Endothelial cell of umbilical vein (primary cell): ENCODE results near the gene FAM107A. TPM values are rescaled to one million over a fixed set of nuclear protein-coding genes. Genes with fewer than 3 reads are reported as not detected.

Source experiments
- BruUV-seq: library from RNA; stranded (reverse); fragments of 400-500 nt; replicated peaks from 2 replicates; lab custom pipeline; 2021; lab: Mats Ljungman, UMichigan
- CTCF ChIA-PET: fragments of 300-600, 350-600 bp; sonication (Branson Sonifier 250); formaldehyde crosslinking; loops from one replicate; lab custom pipeline; 2021; ENCODE audit warnings: antibody characterized with exemption, inconsistent platforms; lab: Charles Lee
- POLR2A ChIA-PET: fragments of 300-600, 350-600 bp; sonication (Branson Sonifier 250); formaldehyde crosslinking; loops from one replicate; lab custom pipeline; 2021; ENCODE audit warnings: antibody characterized with exemption, inconsistent platforms; lab: Charles Lee
- DNase-seq: peaks from one replicate; pipeline ENCODE4 v3.0.0-alpha.2; 2011; ENCODE audit warnings: low read depth, low spot score
- FAIRE-seq: peaks from 2 replicates; lab custom pipeline; 2011; peaks lifted over from hg19 to GRCh38; lab: Jason Lieb, UNC
- H2AFZ ChIP-seq: 2 replicates; pipeline ENCODE4 v1.6.0; 2012; ENCODE audit warnings: low read depth, low read length, control low read depth, inconsistent platforms
- H3K27ac ChIP-seq: 2 replicates; pipeline ENCODE4 v1.5.1; 2011; ENCODE audit warnings: low read depth, mild to moderate bottlenecking, control low read depth, low read length, moderate library complexity; ENCODE audit not compliant: insufficient read depth
- H3K27me3 ChIP-seq, 2 experiments: 2 replicates each; pipeline versions ENCODE4 v1.6.0 to v1.6.1; 2011; ENCODE audit warnings: low read length in 2 of 2, mixed read lengths in 1 of 2; ENCODE audit not compliant: control insufficient read depth in 2 of 2, insufficient read depth in 2 of 2
- H3K36me3 ChIP-seq, 2 experiments: 2 replicates in 1 of 2; 3 replicates in 1 of 2; pipeline ENCODE4 v1.5.1; 2011; ENCODE audit warnings: low read length in 2 of 2, mild to moderate bottlenecking in 1 of 2, moderate library complexity in 1 of 2; ENCODE audit not compliant: control insufficient read depth in 2 of 2, insufficient read depth in 2 of 2; ENCODE audit errors: extremely low read depth in 1 of 2
- H3K4me1 ChIP-seq: 3 replicates; pipeline ENCODE4 v1.5.1; 2011; ENCODE audit warnings: mild to moderate bottlenecking, low read length; ENCODE audit not compliant: control insufficient read depth, insufficient read depth; ENCODE audit errors: extremely low read depth
- H3K4me2 ChIP-seq: 2 replicates; pipeline ENCODE4 v1.6.1; 2011; ENCODE audit warnings: low read length, control low read depth, mixed read lengths; ENCODE audit not compliant: insufficient read depth
- H3K4me3 ChIP-seq, 3 experiments: fragments of 200-600 bp in 1 of 3; sonication (generic), shearing (Covaris generic) in 1 of 3; replicated peaks in 1 of 3; 2 replicates each; pipeline ENCODE4 v1.5.1; 2011 to 2016; ENCODE audit warnings: control low read depth in 3 of 3, low read length in 3 of 3, mild to moderate bottlenecking in 2 of 3, inconsistent platforms in 1 of 3, low read depth in 1 of 3, moderate library complexity in 1 of 3; ENCODE audit not compliant: insufficient read depth in 1 of 3
- H3K79me2 ChIP-seq: 2 replicates; pipeline ENCODE4 v1.6.0; 2012; ENCODE audit warnings: low read length, inconsistent platforms; ENCODE audit not compliant: control insufficient read depth, insufficient read depth
- H3K9ac ChIP-seq: replicated peaks from 2 replicates; pipeline ENCODE3; 2011; ENCODE audit warnings: low read length, control low read depth; ENCODE audit not compliant: insufficient read depth; ENCODE audit errors: extremely low read depth
- H3K9me1 ChIP-seq: replicated peaks from 3 replicates; pipeline ENCODE4 v1.6.0; 2011; ENCODE audit warnings: mild to moderate bottlenecking, low read length; ENCODE audit not compliant: control insufficient read depth, insufficient read depth; ENCODE audit errors: extremely low read depth
- H3K9me3 ChIP-seq: replicated peaks from 2 replicates; pipeline ENCODE4 v1.5.1; 2012; ENCODE audit warnings: low read length, inconsistent platforms; ENCODE audit not compliant: control insufficient read depth, insufficient read depth
- H4K20me1 ChIP-seq: replicated peaks from 2 replicates; pipeline ENCODE3; 2011; ENCODE audit warnings: mild to moderate bottlenecking, low read length; ENCODE audit not compliant: control insufficient read depth, insufficient read depth; ENCODE audit errors: extremely low read depth
- CTCF ChIP-seq, 2 donors: IDR thresholded peaks; 1 replicate in 1 of 2; 2 replicates in 1 of 2; pipeline ENCODE4 v1.5.1; 2011; ENCODE audit warnings: low read length in 2 of 2, mild to moderate bottlenecking in 2 of 2, moderate library complexity in 2 of 2, control low read depth in 1 of 2, inconsistent platforms in 1 of 2, low read depth in 1 of 2; ENCODE audit not compliant: insufficient read depth in 1 of 2; ENCODE audit errors: extremely low read depth in 1 of 2
- EZH2 ChIP-seq: IDR thresholded peaks from 2 replicates; pipeline ENCODE4 v1.6.1; 2012; ENCODE audit warnings: borderline replicate concordance, low read depth, mild to moderate bottlenecking, moderate library complexity, low read length, inconsistent platforms; ENCODE audit not compliant: severe bottlenecking
- FOS ChIP-seq: IDR thresholded peaks from 2 replicates; pipeline ENCODE4 v1.6.1; 2011; ENCODE audit warnings: mild to moderate bottlenecking, low read length, moderate library complexity, borderline replicate concordance; ENCODE audit not compliant: insufficient read depth
- GATA2 ChIP-seq: IDR thresholded peaks from 2 replicates; pipeline ENCODE4 v1.7.0; 2011; ENCODE audit warnings: low read depth, mild to moderate bottlenecking, moderate library complexity, mixed read lengths, low read length; ENCODE audit not compliant: insufficient read length, insufficient read depth
- JUN ChIP-seq: IDR thresholded peaks from 2 replicates; pipeline ENCODE4 v1.6.1; 2011; ENCODE audit warnings: borderline replicate concordance, low read depth; ENCODE audit not compliant: insufficient read length, insufficient read depth
- MAX ChIP-seq: IDR thresholded peaks from 2 replicates; pipeline ENCODE4 v1.6.1; 2011; ENCODE audit not compliant: insufficient read depth, insufficient read length
- MYC ChIP-seq: IDR thresholded peaks from one replicate; pipeline ENCODE4 v1.6.1; 2011; ENCODE audit warnings: mild to moderate bottlenecking, low read depth, low read length
- POLR2A ChIP-seq: IDR thresholded peaks from 2 replicates; pipeline ENCODE4 v1.6.1; 2012; ENCODE audit warnings: low read depth, mild to moderate bottlenecking, control low read depth, low read length
- POLR2AphosphoS5 ChIP-seq: IDR thresholded peaks from 2 replicates; pipeline ENCODE4 v1.6.1; 2012; ENCODE audit warnings: low read depth, mild to moderate bottlenecking, control low read depth, low read length, moderate library complexity; ENCODE audit not compliant: insufficient read depth
- dilution Hi-C: fragments of 300-500 bp; cut with MboI; formaldehyde crosslinking; loops from one replicate; pipeline ENCODE4 v1.15.0; 2019; ENCODE audit warnings: low sequenced_read_pairs; ENCODE audit not compliant: extremely low pct_ligation_motif_present
- intact Hi-C: fragments of 100-400 bp; cut with micrococcal nuclease; formaldehyde crosslinking; loops from one replicate; pipeline ENCODE4 v1.10.0; 2022
- polyA plus RNA-seq, 4 experiments: library from polyadenylated mRNA; depleted of rRNA in 3 of 4; stranded (reverse) in 3 of 4; unstranded in 1 of 4; fragments of >200 nt; gene quantifications; 2 replicates each; pipeline versions ENCODE4 v1.2.1 to v1.2.3, GENCODE V29; 2011 to 2012; ENCODE audit warnings: missing spikeins in 1 of 4
- total RNA-seq: library from RNA; stranded (reverse); gene quantifications from 2 replicates; pipeline ENCODE4 v1.2.3, GENCODE V29; 2021

FAM107A gene
- total and polyA plus RNA-seq, 2 donors (not counting 3 experiments of a cell fraction or from before 2014, with no cell fraction given), result 5.7 to 10.7 TPM

GRCh38 chr3:58570851-58571250 is 6.3 kb downstream of the FAM107A start:
- no peaks in the 10 kb centered on the region for H3K9me3 ChIP-seq
- FAIRE-seq, result no peak
- intact Hi-C loops, result no loop called here
- no peaks in the 10 kb centered on the region for H3K9me1 ChIP-seq
- H3K4me3 ChIP-seq, result no peak overlapping the region
- no peak overlapping the region for H2AFZ ChIP-seq
- no peak for DNase-seq
- no peak overlapping the region for H3K9ac ChIP-seq
- ChIA-PET CTCF (interaction anchor here (1.1 to 10.4 kb wide), 4 partner anchors 10 to 68 kb away, joined by 3 to 442 read pairs (median 26); no protein-coding TSS in a partner anchor), POLR2A (no interaction called here)
- peaks cover 13% of the 10 kb centered on the region for H3K4me1 ChIP-seq
- H3K27me3 ChIP-seq, result no peaks in the 10 kb centered on the region
- no peak overlapping the region for H3K4me2 ChIP-seq
- H3K36me3 ChIP-seq, result no peaks in the 10 kb centered on the region
- BruUV-seq, result no TSS peak
- dilution Hi-C loops, result no loop called here
- TF ChIP-seq JUN, result no peak
- TF ChIP-seq MYC, result no peak
- TF ChIP-seq FOS, result no peak
- TF ChIP-seq POLR2A, result no peak
- TF ChIP-seq POLR2AphosphoS5, result no peak
- TF ChIP-seq MAX, result no peak
- TF ChIP-seq EZH2, result no peak
- TF ChIP-seq CTCF (IDR thresholded peaks at IDR 0.05; ENCODE audit: extremely low read depth in 1 of 2, insufficient read depth in 1 of 2, low read depth in 1 of 2, low read length in 2 of 2), result no peak
- no peak for TF ChIP-seq GATA2
- no peak overlapping the region for H3K27ac ChIP-seq
- H4K20me1 ChIP-seq, result no peaks in the 10 kb centered on the region
- no peaks in the 10 kb centered on the region for H3K79me2 ChIP-seq
